ENCODE results near the gene NECTIN3.

DNA sequence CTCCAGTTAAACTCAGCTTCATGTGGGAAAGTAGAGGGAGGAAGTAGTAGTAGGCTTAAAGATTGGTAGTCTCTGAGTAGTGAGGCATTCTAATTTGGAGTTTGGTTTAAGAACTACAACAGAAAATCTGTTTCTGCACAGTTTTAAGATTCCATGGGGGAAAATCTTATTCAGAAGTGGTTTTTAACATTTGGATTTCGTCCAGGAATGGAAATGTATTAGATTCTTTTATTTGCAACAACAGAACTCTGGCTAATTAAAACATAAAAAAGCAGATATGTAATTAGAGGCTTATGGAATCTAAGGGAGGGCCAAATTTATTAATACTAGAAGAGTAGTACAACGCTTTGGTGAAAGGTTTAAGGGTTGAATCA lies 36.0 kb downstream of the NECTIN3 start:
- no peak for TF ChIP-seq POLR2A (IDR thresholded peaks at IDR 0.05)
- no peak for TF ChIP-seq CTCF (IDR thresholded peaks at IDR 0.05)
